NCI-H510A (cell line): ENCODE data around the gene CAPZB.
"Not testable (repeated sequence)": the region's sequence is repeated elsewhere in the genome, so short reads cannot be mapped to it uniquely, and the experiment has no call there.

Experiments
- DNase-seq: peaks from one replicate; lab custom pipeline; 2025; lab: John Stamatoyannopoulos, UW

Gene CAPZB

DNA sequence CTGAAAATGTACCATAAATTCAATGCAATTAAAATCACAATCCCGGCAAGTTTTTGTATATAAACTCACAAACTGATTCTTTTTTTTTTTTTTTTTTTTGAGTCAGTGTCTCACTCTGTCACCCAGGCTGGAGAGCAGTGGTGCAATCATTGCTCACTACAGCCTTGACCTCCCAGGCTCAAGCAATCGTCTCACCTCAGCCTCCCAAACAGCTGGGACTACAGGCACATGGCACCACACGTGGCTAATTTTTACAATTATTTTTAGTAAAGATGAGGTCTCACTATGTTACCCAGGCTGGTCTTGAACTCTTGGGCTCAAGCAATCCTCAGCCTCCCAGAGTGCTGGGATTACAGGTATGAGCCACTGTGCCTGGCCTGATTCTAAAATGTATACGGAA is 12.1 kb upstream of the CAPZB start:
- not testable (repeated sequence) for DNase-seq

DNA sequence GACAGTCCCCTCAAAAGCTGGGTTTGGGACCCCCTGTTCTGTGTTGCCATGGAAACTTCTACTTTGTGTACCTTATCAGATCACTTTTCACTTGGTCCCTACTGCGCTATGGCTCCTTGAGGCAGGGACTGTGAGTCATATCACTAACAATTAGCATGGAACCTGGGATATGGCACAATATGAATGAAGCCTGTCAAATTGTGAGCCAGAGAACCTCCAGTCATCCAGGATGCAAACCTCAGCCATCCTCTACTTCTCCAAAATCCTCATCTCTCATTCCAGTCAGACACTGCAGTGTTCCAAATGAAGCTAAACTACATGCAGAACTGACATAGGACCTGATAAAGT is 11.2 kb upstream of the CAPZB start:
- DNase-seq = no peak

DNA sequence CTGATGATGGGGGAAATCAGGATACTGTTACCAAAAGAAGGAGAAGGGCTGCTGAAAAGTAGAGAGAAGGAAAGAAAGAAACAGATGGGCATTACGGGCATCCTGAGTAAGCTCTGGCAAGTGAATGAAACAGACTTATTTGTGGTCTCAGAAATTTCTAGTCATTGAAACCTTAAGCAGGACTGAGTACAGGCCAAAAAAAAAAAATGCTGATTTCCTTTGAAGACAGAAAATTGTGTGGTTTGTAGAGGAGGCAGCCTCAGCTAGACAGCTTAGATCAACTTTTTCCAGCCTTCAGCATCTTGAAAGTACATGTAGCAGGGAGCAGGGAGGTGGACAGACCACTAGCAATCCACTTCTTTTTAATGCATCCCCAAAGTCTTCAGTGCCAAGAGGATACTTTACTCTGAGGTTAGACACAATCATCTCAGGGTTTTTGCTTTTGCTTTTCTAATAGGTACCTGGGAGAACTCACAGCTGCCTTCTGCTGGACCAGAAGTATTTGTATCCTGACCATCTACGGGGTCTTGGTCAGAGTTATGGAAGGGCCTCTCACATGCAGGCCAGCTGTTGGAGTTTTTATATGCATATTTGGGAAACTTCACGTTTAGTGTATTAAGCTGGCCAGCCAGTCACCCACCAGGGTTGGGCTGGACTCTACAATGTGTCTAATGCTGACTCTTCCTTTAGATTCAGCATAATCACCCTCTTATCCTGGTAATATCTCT is 10.6 kb upstream of the CAPZB start:
- DNase-seq = no peak

DNA sequence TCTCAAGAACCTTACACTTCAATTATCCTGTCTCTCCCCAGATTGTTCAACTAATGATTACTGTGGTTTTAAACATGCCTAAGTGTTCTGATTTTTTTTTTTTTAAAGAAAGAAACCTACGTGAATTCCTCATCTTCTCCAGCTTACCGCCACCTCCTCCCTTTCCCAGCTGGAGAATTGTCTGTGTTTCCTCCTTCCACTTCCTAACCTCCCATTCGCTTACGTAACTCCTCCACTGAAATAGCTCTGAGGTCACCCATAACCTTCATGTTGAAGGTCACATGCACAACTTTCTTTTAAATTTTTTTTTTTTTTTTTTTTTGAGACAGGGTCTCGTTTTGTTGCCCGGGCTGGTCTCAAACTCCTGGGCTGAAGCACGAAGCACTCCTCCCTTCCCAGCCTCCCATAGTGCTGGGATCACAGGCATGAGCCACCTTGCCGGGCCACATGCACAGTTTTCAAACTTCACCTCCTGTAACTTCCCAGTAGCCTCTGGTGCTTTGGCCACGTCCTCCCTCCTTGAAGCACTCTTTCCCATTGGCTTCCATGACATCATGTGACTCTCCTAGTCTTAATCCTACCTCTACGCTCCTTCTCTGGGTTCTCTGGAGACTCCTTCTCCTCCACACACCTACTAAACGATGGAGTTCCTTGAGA is 9.8 kb upstream of the CAPZB start:
- DNase-seq = no peak

DNA sequence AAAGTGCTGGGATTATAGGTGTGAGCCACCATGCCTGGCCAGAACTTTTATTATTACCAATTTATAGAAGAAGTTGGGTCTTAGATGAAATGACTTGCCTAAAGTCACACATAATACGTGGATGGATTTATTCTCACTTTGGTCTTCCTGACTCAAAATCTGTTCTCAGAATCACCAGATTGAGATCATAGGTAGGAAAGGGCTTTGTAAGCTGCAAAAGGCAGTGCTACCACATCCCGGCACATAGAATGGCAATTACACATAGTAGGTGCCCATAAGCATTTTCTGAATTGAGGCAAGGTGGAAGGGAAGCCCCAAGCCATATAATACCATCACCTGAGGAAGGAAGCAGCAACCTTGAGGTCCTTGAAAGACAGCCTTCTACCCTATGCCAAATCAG is 8.2 kb upstream of the CAPZB start:
- no peak for DNase-seq

DNA sequence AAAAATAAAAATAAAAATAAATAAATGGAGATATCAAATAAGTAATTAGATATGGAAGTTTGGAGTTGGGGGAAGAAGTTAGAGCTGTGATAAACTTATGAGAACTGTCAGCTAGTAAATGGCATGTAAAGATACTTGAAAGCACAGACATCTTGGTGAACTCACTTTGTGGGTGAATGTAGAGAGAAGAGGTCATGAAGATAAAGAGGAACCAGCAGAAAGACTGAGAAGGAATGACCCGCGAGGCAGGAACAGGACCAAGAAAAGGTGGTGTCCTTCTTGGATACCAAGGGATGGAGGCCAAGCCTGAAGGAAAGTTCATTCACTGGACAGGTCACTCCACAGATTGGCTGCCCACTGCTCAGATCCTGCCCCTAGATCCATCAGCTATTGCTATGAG is 4.7 kb upstream of the CAPZB start:
- no peak for DNase-seq

DNA sequence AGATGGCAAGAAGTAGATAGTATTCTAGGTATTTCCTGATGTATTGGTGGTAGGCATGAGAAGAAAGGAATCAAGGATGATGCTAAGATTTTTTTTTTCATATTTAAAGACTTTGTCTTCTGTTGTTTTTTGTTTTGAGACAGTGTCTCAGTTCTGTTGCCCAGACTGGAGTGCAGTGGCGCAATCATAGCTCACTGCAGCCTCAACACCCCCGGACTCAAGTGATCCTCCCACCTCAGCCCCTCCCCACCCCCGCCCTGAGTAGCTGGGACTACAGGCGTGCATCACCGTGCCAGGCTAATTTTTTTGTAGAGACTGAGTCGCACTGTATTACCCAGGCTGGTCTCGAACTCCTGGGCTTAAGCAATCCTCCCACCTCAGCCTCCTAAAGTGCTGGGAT is 2.8 kb upstream of the CAPZB start:
- no peak for DNase-seq

DNA sequence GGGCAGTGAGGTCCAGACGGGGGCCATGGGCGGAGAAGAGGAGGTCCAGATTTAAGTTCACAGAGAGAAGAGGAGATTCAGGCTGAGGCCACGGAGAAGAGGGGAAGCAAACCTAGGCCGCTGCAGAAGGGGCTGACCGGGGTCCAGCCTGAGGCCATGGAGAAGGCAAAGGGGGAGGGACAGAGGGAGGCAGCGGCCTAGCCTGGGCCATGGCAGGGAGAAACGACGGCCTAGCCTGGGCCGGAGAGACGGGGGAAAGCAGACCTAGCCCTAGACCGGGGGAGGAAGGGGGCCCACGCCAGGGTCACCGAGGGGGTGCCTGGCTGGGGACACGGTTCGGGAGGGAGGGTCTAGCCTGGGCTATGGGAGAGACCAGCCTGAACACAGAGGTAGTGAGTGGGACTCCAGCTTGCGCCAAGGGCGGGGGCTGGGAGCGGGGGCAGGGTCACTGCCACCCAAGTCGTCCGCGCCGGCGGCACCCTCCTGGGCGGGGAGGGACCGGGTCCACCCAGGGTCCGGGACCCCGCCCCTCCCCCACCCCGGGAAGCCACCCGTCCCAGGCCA is 459 bp downstream of the CAPZB start:
- peak; percentile 64 for DNase-seq

DNA sequence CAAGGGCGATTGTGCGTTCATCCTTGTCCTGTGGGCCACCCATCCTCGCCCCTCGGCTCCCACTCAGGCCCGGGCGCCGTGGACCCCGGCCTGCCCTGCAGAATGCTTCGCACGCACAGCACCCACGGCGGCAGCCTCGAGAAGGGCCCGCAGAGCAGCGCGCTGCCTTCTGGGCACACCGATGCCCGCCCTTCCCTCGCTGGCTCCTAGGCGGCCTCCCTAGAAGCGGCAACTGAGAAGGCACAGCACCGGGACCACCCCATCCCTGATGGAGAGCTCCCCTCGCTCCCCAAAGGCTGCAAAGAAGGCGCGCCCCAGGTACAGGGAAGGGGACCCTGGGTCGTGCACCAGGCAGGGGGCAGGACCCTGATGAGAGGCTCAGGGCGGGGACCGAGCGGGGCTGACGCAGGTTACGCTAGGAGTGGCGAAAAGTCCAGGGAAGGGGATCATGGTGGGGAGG is 971 bp downstream of the CAPZB start:
- DNase-seq = peak; percentile 64

DNA sequence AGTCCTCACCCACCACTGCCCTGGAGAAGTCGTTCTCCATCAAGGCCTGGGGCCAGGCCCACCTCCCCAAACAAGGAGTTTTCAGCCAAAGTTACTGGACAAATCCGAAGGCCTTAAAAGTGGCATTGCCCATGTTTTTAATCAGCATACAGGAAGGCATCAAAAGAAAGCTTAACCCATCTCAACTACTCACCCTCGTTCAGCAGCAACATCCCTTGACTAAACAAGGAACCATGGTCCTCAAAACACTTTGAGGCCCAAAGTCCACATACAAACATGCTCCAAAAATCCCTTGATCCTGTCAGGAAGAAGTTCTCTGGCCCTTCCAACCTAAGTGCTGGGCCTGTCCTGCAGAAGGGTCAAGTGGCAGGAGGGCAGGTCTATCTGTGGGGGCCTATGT is 1.6 kb downstream of the CAPZB start:
- no peak for DNase-seq

DNA sequence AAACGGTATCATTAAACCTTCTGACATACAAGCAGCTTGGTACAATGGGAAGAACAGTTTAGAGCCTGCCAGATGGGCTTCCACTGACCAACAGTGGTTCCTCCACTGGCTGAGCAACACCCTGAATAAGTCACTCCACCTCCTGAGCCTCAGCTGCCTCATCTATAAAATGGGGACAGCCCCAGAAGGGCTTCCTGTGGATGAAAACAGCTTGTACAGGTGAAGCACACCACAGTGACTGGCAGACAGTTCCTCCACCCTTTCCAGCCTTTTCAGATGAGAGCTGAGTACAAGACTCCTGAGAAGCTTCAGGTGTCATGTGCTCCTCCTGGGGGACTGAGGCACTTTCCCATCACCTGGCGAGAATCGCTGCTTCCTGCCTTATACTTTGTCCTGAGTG is 2.1 kb downstream of the CAPZB start:
- DNase-seq = no peak

DNA sequence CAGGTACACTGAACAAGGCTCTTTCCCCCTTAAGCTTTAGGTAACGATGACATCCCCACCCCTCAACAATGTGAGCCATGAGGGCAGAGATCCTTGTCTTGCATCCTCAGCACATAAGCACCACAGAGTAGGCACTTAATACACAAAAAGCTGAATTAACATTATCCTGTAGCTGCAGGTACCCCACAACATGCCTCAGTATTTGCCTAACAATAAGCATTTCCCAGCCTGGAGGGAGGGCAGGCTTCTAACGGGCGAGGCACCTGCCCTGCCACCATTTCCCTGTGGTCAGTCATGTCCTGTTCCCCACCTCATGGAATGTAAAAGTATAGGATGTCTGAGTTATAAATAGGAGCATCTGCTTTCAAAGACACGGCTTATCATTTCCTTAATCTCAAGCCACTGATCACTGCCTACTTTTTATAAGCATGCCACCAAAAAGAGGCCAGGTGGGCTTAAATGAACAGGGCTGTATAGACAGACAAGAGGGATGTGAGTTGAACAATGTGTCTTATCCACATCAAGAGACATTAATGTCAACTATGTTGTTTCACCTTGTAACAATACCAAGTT is 3.4 kb downstream of the CAPZB start:
- no peak for DNase-seq

DNA sequence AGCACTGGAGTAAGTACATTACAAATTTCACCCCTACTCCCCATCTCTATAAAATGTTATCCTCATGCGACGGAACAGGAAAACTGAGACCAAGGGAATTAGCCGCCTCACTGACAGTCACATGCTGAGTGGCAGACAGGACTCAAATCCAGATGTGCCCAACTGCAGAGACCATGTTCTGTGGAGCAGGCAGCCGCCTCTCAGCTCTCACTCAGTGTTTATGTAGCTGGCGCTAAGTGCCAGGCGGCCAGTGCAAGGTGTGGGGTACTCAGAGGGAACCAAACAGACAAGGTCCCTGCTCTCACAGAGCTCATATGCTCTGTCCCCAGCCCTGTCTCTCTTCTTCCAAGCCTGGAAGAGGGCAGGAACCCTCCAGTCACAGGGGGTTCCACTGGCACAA is 5.1 kb downstream of the CAPZB start:
- peak; percentile 59 for DNase-seq

DNA sequence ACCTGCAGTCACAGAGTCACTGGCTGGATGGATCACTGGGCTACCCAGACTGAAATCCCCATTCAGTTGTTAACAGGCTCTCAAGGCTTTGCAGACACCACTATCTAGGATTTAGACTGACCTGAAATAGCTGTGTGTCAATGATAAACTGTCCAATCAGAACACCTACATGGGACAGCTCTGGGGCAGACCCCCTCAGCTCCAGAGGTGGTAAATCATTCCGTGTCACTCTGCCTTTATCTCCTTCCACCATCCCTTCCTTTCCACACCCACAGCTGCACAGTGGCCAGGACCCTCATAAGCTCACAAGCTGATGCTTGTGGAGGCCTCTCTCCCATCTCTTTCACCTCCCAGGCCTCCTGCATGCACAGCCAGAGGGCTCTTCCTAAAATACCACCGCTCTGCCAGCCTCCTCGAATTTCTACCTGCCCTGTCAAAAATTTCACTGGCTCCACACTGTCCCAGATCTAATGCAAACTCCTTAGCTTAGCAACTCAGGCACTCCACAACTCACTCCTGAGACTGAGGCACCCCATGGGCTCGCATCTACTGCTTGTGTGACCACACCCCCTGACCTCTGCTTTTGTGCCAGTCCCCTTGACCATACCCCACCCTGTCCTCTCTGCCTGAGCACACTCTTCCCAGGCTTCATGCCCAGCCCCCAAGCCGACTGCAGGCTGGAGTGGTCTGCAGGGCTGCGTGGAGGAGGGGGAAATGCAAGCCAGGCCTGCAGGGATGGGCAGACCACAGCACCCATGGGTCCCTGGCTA is 5.8 kb downstream of the CAPZB start:
- no peak for DNase-seq

DNA sequence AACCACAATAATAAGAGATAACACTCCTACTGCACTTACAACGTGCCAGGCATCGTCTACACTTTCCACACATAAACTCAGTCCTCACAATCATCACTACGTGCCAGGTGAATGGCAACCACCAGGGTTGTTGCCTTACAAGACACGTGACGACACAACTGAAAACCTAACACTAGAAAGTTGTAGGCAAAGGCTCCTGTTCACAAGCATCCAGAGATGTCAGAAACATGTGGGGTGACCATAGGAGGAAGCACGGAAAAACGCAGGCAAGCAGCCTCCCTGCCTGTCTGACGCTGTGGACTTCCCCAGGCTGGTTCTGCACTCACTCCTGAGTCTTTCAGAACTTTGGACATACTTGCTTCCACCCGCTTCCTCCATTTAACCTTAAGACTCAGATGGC is 7.0 kb downstream of the CAPZB start:
- no peak for DNase-seq

DNA sequence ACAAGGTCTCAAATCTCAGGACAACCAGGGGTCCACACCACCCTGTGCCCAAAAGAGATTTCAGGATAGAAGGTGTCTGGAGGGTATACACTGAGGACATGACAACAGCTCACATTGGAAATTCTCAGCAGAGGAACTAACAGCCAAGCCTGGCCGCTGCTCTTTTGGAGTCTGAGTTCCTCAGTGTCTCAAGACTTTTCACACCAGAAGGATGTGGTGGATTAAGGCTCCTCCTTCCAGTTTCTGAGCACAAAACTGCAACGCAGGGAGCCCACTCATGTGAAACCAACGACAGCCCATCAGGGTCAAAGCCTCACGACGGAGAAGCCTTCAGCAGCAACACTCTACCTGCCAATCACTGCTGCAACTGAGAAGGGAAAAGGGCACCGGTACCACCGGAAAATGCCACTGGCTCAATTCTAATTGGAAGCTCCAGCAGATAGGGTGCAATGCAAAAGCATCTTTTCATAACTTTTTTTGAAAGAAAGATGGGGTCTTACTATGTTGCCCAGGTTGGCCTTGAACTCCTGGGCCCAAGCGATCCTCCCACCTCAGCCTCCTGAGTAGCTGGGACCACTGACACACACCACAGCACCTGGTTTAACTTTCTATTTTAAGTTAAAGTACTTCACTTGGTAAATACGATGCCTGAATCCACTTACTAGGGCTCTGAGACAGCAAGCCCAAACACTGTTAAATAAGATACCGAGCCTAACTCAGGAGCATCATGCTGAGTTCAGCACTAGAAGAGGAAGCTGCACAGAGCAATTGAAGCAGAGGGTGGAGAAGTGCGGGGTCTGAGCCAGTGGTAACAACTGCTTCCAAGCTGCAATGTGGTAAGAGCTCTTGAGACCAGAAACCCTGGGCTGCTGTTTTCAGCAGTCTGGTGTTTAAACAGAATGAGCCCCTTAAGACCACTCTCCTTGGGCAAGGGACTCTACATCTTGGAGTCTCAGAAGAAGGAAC is 7.8 kb downstream of the CAPZB start:
- peak; percentile 67 for DNase-seq

DNA sequence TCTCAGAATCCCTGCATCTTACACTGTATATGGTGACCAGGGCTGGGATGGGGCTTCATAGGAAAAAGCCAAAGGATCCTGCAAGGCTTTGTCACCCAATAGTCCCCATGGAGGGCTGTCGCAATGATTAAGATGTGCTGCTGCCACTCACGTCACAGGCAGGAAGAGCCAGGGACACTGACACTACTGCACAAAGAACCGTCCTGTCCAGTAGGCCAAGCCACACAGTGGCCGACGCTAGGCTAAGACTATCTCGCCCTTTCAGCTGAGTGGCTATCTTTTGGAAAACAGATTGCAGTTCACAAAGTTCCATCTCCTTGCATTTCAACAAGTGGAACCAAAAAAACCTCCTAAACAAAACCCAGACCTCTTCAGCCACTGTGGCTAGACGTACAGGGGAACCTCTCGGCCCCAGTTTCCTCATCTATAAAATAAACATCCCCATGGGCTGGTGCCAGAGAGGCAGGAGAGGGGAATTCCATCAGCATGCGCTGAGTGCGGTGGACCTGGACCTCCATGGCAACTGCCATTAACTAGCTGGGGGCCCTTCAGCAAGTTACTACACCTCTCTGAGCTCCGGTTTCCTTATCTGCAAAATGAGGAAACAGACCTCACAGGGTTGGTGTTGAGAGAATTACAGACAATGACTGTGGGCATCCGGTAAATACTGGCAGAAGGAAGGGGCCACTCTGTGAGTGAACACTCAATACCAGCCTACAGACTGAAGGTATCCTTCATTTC is 8.7 kb downstream of the CAPZB start:
- DNase-seq = no peak

DNA sequence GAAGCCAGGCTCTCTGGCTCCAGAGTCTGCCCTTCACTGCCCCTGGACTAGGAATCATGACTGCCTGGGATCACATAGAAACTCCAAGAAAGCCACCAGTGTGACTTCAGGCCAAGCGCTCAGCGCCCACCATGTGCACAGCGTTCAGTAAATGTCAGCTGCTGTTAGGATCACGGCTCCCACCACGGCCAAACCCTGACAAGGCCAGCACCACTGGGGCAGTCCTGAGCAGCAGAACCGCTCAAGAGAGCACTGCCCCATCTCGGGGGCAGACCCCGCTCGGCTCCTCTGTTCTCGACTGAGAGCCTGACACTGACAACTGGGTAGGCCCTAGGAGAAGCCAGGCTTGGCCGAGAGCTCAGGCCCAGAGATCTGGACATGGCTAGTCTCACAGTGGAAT is 10.0 kb downstream of the CAPZB start:
- no peak for DNase-seq

DNA sequence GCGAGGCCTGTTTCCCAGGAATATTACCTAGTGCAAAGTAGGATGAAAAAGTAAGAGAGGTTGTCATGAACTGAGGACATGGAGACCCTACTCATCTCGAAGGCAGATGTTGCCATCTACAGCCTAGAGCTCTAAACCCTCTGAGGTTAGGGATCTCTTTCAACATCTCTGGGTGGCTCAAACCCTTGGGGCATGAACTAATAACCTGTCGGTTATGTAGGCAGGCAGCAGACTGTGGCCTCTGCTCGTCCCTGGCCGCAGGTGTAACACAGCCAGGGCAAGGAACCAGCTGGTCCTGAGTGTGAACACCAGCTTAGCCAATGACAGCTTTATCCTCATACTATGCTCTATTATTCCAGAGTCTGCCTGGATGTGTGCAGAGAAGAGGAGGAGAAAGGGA is 13.2 kb downstream of the CAPZB start:
- DNase-seq = no peak

DNA sequence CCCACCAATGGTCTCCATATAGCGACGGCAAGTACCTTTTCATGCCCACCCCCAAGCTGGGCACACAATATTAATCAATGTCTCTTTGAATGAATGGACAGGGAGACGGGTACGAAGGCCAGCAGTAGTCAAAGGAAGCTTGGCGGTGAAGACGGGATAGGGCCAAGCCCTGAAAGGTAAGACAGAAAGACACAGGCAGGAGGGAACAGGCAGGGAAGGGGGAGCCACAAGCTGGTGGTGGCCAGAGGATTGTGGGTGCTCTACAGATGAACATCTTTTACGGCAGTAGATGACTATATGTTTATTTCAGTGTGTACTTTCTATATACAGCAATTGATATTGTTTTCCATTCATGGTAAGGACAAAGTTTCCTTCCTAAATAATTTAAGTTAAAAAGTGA is 16.3 kb downstream of the CAPZB start:
- no peak for DNase-seq
